HT1080 (cell line): Measurements from ENCODE around the gene GABRB1. TPM values are rescaled to one million over a fixed set of nuclear protein-coding genes. Genes with fewer than 3 reads are reported as not detected.

Experiments used
- DNase-seq: peaks from one replicate; pipeline ENCODE4 v3.0.0-alpha.2; 2015; ENCODE audit warnings: low read depth
- total RNA-seq: library from RNA; depleted of rRNA; stranded (reverse); fragments of >200 nt; shearing (Covaris generic); gene quantifications from 2 replicates; pipeline ENCODE4 v1.2.3, GENCODE V29; 2014

The GABRB1 gene
- total RNA-seq, 1 experiment from 2014 or later, result 0.76 TPM

GRCh38 chr4:47209833-47210232 lies 178.5 kb downstream of the GABRB1 start:
- DNase-seq, result peak; percentile 92

- no peak for DNase-seq
These were observed 179.5 kb downstream of the GABRB1 start for GRCh38 chr4:47210828-47211227.

GRCh38 chr4:47213106-47213505 lies 181.7 kb downstream of the GABRB1 start:
- no peak for DNase-seq

DNA sequence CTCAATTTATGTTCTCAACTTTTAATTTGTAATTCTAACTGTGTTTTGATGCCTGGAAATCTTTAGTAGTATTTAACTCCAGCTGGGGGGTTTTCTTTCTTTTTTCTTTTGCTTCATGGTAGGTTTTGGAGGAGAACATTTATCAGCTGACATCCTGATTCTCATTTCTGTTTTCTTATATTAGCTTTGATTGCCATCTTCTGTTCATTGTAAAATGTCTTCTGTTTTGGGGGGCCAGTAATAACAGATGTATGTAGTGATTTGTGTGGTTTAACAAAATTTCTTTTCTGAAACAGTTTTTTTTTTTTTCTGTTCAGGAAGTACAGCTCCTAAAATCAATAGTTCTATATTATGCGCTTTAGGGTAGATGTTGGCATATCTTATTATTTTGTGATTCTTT lies 182.2 kb downstream of the GABRB1 start:
- DNase-seq, result no peak

- peak; percentile 98 for DNase-seq
These were observed 182.6 kb downstream of the GABRB1 start for GRCh38 chr4:47213971-47214370.

DNA sequence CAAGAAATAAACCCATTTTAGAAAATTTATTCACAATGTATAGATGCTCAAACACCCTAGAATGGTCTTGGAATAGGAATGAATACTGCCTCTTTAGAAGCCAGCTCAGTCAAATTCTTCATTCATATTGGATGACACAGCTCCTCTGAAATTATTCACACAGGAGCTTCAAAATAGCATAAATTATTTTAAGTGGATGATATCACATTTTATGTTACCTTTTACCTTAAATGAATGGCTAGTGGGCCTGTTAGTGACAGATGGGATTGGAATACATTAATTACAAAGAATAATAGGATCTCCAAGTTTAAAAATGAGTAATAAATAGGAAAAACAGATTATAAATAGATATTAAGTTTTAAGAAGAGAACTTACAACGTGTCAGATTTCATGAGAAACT lies 184.4 kb downstream of the GABRB1 start:
- DNase-seq, result peak; percentile 10

DNA sequence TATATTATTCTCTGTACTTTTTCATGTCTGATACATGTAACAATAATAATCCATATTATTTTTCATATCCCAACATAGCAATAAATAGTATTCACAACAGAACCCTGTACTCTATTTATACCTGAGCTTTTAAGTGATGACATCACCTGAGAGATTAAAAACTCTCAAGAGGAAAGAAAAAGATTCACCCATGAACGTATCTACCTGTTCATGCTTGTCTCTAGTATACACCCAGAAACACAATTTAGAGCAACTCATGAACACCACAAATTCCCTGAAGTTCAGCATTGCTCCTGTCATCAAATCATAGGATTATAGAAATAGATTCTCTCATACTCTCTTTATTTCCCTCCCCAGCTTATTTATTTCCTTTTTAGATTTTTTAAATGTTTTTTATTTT lies 185.9 kb downstream of the GABRB1 start:
- no peak for DNase-seq

GRCh38 chr4:47217884-47218283 lies 186.5 kb downstream of the GABRB1 start:
- no peak for DNase-seq

- DNase-seq, result no peak
These were observed 187.3 kb downstream of the GABRB1 start for GRCh38 chr4:47218631-47219030.

GRCh38 chr4:47219586-47219985 lies 188.2 kb downstream of the GABRB1 start:
- no peak for DNase-seq

GRCh38 chr4:47221721-47222120 lies 190.4 kb downstream of the GABRB1 start:
- peak; percentile 53 for DNase-seq

- peak; percentile 9 for DNase-seq
These were observed 190.9 kb downstream of the GABRB1 start for GRCh38 chr4:47222276-47222675.

- DNase-seq, result no peak
These were observed 193.0 kb downstream of the GABRB1 start for GRCh38 chr4:47224361-47224760.

- no peak for DNase-seq
These were observed 204.4 kb downstream of the GABRB1 start for GRCh38 chr4:47235721-47236120.

DNA sequence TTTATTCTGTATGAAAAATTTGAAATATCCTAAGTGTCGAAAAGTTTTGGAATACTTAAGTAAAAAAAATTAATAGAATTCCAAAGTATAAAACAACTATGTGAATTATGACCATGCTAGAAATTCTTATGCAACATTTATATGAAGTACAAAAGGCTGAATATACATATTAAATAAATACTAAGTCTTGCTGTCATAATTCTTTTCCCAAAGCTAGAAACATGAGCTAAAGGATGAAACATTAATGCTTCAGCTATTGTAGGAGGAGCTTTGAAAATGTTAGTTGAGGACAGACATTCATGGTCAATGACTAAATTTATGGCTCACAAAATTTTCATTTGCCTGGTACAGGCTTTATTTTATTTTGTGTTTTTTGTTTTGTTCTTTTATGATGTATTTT lies 207.3 kb downstream of the GABRB1 start:
- DNase-seq, result no peak

DNA sequence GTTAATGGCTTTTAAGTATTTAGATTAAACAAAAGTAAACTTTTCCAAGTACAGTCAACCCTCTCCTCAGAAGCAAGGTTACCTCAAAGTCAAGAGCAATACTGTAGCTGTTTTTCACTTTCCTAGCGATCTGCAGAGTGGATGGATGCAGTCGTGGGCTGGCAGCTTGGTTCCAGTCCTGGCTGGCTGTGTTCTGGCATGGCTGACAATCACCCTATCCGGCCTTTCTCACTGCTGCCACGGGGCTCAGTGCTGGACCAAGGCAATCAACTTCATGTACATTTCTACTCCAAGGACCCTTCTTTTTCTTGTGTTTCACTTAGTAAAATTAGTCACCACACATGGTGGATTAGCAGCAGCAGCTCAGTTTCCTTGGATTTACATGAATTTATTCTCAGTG lies 208.3 kb downstream of the GABRB1 start:
- no peak for DNase-seq

DNA sequence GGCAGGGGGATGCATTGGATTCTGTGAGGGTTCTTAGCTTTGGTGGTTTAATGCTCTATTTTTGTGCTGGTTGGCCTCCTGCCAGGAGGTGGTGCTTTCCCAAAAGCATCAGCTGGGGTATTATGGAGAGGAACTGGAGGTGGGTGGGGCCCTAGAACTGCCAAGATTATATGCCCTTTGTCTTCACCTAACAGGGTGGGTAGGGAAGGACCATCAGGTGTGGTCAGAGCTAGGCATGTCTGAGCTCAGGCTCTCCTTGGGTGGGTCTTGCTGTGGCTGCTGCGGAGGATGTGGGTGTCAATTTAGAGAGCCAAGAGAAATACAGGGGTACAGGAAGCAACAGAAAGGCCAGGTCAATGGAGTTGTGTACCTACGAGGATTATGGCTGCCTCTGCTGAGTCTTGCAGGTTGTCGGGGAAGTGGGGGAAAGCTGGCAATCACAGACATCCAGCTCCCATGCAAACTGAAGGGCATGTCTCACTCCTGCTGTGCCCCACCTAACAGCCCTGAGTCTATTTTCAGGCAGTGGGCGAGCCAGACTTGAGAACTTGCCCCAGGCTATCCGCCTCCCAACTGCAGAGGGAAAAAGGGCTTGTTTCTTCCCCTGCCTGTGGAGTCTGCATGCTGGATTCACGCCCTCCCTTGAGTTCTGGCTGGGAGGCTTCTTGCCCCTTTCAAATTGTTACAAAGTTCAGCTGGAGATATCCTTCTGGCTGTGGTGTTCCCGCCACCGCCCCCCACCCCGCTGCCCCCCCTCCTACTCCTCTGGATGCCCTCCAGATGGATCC lies 220.2 kb downstream of the GABRB1 start:
- no peak for DNase-seq

DNA sequence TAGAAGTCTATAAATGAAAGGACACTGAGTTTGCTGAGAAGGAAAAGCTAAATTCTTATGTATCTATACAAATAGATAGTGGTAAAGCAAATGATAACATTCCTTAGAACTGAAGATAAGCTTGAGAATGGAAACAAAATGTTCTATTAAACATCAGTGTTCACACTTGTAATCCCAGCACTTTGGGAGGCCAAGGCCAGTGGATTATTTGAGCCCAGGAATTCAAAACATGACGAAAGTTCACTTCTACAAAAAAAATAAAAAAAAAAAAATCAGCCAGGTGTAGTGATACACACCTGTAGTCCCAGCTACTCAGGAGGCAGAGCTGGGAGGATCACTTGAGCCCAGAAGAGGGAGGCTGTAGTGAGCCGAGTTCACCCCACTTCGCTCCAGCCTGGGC lies 232.4 kb downstream of the GABRB1 start:
- DNase-seq, result no peak

- no peak for DNase-seq
These were observed 239.0 kb downstream of the GABRB1 start for GRCh38 chr4:47270201-47270888.

- DNase-seq, result no peak
These were observed 239.9 kb downstream of the GABRB1 start for GRCh38 chr4:47271291-47271690.

- no peak for DNase-seq
These were observed 243.5 kb downstream of the GABRB1 start for GRCh38 chr4:47274901-47275300.

DNA sequence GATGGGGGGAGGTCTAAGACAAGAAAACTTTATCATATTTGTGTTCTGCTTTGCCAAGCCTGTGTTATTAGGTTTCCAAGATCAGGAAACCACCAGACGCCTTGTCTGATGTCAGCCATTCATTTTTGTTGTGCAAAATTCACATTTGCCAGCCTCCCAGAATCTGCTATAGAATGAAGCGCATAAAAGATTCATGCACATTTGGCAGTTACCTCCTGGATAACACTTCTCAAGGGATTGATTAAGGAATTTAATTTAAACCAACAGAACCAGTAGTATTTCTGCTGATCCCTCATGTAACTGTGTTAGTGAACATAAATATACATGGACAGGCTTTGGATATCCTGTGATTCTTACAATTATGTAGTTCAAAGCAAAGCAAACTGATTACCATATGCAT lies 244.2 kb downstream of the GABRB1 start:
- no peak for DNase-seq

- DNase-seq, result no peak
These were observed 247.3 kb downstream of the GABRB1 start for GRCh38 chr4:47278631-47279030.
